ENCODE measurements around the gene PPEF1. TPM values are rescaled to one million over a fixed set of nuclear protein-coding genes. Genes with fewer than 3 reads are reported as not detected.

The PPEF1 gene
- total and polyA plus RNA-seq, 8 donors, result 0.31 to 1.0 (median 0.70) TPM

DNA sequence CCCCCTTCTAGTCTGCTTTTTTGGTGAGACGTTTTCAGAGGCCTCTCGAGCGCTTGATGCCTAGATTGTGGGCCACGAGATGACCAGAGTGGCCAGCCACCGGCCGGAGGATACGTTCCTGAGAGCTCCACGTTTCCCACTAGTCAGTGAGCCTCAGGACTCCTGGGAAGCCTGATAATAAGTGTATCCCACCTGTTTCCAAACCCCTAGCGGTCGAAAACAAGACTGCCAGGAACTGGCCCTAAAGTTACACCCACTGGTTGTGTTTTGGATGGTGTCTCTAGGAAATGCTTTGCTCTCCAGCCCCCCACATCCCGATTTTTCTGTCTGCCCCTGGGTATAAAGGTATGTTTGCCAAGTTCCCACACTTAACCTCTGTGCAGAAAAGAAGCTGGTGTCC, 31.0 kb upstream of the PPEF1 start:
- Histone ChIP-seq H3K4me1 (no peaks in the 10 kb centered on the region), H3K27ac (no peak overlapping the region), H3K4me3 (no peak overlapping the region), H3K36me3 (no peaks in the 10 kb centered on the region), H3K9me3 (no peaks in the 10 kb centered on the region), H3K27me3 (peaks cover 0 to 2% of the 10 kb centered on the region in 2 donors)
- ATAC-seq (no peak), DNase-seq (no peak)
- intact Hi-C loops (cut with DNase I), result no loop called here
- TF ChIP-seq, protein P1, sequence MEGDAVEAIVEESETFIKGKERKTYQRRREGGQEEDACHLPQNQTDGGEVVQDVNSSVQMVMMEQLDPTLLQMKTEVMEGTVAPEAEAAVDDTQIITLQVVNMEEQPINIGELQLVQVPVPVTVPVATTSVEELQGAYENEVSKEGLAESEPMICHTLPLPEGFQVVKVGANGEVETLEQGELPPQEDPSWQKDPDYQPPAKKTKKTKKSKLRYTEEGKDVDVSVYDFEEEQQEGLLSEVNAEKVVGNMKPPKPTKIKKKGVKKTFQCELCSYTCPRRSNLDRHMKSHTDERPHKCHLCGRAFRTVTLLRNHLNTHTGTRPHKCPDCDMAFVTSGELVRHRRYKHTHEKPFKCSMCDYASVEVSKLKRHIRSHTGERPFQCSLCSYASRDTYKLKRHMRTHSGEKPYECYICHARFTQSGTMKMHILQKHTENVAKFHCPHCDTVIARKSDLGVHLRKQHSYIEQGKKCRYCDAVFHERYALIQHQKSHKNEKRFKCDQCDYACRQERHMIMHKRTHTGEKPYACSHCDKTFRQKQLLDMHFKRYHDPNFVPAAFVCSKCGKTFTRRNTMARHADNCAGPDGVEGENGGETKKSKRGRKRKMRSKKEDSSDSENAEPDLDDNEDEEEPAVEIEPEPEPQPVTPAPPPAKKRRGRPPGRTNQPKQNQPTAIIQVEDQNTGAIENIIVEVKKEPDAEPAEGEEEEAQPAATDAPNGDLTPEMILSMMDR (IDR thresholded peaks at IDR 0.05), result no peak

DNA sequence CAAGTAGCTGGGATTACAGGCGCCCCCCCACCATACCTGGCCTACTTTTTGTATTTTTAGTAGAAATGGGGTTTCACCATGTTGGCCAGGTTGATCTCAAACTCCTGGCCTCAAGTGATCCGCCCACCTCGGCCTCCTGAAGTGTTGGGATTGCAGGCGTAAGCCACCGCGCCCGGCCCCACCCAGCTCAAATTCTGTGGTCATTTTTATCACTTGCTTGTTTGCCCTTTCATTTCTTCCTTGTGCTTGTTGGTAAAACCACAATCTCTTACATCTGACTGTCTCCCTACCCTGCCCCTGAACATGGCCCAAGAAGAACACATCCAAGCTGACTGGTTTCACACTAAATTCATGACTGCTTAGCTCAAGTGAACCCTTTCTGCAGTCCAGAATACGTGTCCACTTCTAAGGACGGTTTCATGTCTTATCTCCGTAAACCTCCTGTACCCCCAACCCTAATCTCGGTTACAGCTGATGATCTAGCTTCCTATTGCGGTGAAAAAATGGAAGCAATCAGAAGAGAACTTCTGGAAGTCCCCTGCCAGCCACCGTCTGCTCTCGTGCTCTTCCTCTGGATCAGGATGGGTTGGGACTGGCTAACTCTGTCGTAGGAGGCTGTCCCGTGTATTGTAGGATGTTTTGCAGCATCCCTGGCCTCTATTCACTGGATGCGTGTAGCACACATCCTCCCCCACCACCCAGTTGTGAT, 30.1 kb upstream of the PPEF1 start:
- TF ChIP-seq, protein P1 (IDR thresholded peaks at IDR 0.05), result no peak
- Histone ChIP-seq H3K4me1 (no peaks in the 10 kb centered on the region), H3K9me3 (no peaks in the 10 kb centered on the region), H3K36me3 (no peaks in the 10 kb centered on the region), H3K27me3 (peaks cover 0 to 2% of the 10 kb centered on the region in 2 donors), H3K4me3 (no peak overlapping the region), H3K27ac (no peak overlapping the region)
- ATAC-seq (no peak), DNase-seq (no peak)
- intact Hi-C loops (cut with DNase I), result no loop called here

DNA sequence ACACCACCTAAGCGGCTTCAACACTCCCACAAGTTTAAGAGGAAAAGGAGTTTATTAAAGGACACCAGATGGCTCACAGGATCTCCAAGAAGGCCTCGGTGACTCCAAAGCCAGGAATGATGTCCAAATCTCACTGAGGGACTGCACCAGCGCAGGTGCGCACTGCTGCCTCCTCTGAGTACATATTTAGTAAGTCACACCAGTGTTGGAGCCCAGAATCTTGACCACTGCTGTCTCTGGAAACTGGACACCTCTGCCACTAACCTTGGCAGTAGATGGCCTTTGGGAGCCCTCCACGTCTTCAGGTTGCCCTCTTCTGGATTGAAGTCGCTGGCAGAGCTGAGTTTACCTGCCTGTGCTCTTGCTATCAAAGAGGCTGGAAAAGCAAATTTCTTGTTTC, 25.4 kb upstream of the PPEF1 start:
- H3K27ac ChIP-seq, result no peak overlapping the region
- DNase-seq, result no peak
- no peak overlapping the region for H3K4me3 ChIP-seq
- ATAC-seq, result no peak
- no peaks in the 10 kb centered on the region for H3K36me3 ChIP-seq
- H3K9me3 ChIP-seq, result no peaks in the 10 kb centered on the region
- TF ChIP-seq, protein P1 (IDR thresholded peaks at IDR 0.05), result no peak
- H3K27me3 ChIP-seq, result no peaks in the 10 kb centered on the region
- H3K4me1 ChIP-seq, result peaks cover 0 to 3% of the 10 kb centered on the region in 2 donors
- intact Hi-C loops (cut with DNase I), result no loop called here

DNA sequence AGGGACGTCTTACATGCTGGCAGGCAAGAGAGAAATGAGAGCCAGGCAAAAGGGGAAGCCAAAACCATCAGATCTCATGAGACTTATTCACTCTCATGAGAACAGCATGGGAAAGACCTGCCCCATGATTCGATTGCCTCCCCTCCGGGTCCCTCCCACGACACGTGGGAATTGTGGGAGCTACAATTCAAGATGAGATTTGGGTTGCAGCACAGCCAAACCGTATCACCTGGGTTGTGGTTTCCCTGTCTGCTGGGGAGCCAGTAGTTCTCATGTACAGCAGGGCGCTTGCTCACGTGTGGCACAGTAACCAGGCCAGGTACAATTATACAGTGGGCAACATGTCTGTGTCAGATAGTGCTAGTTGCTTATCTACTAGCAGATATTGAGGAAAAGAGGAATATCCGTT, 24.5 kb upstream of the PPEF1 start:
- no peak for DNase-seq
- no peak for ATAC-seq
- Histone ChIP-seq H3K27me3 (no peaks in the 10 kb centered on the region), H3K4me1 (peaks cover 0 to 6% of the 10 kb centered on the region in 2 donors), H3K36me3 (no peaks in the 10 kb centered on the region), H3K9me3 (no peaks in the 10 kb centered on the region), H3K4me3 (no peak overlapping the region), H3K27ac (no peak overlapping the region)
- intact Hi-C loops (cut with DNase I), result no loop called here
- TF ChIP-seq, protein P1 (IDR thresholded peaks at IDR 0.05), result no peak

DNA sequence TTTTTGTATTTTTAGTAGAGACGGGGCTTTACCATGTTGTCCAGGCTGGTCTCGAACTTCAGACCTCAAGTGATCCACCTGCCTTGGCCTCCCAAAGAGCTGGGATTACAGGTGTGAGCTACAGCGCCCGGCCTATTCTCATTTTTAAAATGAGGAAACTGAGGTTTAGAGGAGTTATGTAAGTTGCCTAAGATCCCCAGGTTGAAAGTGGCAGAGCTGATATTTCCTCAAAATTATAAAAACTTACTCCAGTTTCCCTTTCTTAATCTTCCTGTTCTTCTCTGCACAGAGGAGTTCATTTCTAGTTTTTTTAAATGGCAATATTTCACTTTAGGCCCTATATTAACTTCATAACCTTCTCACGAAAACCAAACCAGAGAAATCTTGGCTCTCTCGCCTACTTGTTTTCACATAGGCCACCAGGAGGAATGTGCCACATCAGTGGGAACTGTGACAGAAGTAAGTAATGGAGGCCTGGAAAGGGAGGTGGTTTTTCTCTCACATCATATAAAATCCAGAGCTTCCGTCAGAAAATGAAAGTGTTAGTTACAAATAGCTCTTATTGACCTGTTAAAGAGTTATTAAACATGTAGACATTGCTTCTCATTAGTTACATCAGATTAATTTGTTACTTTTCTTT, 19.5 kb upstream of the PPEF1 start:
- no peaks in the 10 kb centered on the region for H3K9me3 ChIP-seq
- DNase-seq, result no peak
- no peak overlapping the region for H3K4me3 ChIP-seq
- H3K4me1 ChIP-seq, result peaks cover 0 to 6% of the 10 kb centered on the region in 2 donors
- TF ChIP-seq, protein P1 (IDR thresholded peaks at IDR 0.05), result no peak
- no peak for ATAC-seq
- intact Hi-C loops (cut with DNase I), result no loop called here
- H3K27ac ChIP-seq, result peak overlapping the region in 1 of 2 donors; percentile 57
- H3K27me3 ChIP-seq, result no peaks in the 10 kb centered on the region
- H3K36me3 ChIP-seq, result no peaks in the 10 kb centered on the region
